Measurements from ENCODE around the gene PACRG.

The PACRG gene

DNA sequence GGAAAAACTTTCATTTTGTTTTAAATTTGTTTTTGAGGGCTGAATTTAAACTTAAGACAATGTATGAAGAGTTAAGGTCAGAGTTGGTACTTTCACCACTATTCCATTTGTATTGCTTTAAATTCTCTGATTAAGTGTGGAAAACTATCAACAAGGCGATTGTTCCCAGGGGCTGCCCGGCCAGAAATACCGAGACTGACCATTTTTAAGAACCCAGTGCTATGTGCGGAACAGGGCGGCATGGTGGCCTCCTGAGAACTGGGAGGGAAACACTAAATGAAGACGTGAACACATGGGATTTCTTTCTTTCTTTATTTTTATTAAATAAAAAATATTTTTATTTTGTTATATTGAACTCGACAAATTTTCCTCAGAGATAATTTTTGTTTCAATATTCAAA is 465.6 kb downstream of the PACRG start:
- H3K4me1 ChIP-seq (ENCODE audit: control insufficient read depth in 1 of 2, insufficient read depth in 1 of 2, low read depth in 1 of 2, low read length in 1 of 2), result no peaks in the 10 kb centered on the region
- H3K27ac ChIP-seq, result no peak overlapping the region
- H3K9me3 ChIP-seq, result no peaks in the 10 kb centered on the region
- peaks cover 15% of the 10 kb centered on the region for H3K27me3 ChIP-seq
- TF ChIP-seq, protein P1, sequence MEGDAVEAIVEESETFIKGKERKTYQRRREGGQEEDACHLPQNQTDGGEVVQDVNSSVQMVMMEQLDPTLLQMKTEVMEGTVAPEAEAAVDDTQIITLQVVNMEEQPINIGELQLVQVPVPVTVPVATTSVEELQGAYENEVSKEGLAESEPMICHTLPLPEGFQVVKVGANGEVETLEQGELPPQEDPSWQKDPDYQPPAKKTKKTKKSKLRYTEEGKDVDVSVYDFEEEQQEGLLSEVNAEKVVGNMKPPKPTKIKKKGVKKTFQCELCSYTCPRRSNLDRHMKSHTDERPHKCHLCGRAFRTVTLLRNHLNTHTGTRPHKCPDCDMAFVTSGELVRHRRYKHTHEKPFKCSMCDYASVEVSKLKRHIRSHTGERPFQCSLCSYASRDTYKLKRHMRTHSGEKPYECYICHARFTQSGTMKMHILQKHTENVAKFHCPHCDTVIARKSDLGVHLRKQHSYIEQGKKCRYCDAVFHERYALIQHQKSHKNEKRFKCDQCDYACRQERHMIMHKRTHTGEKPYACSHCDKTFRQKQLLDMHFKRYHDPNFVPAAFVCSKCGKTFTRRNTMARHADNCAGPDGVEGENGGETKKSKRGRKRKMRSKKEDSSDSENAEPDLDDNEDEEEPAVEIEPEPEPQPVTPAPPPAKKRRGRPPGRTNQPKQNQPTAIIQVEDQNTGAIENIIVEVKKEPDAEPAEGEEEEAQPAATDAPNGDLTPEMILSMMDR (IDR thresholded peaks at IDR 0.05), result no peak
- H3K36me3 ChIP-seq, result no peaks in the 10 kb centered on the region
- H3K4me3 ChIP-seq (ENCODE audit: low read depth in 1 of 2, low read length in 1 of 2), result no peak overlapping the region

DNA sequence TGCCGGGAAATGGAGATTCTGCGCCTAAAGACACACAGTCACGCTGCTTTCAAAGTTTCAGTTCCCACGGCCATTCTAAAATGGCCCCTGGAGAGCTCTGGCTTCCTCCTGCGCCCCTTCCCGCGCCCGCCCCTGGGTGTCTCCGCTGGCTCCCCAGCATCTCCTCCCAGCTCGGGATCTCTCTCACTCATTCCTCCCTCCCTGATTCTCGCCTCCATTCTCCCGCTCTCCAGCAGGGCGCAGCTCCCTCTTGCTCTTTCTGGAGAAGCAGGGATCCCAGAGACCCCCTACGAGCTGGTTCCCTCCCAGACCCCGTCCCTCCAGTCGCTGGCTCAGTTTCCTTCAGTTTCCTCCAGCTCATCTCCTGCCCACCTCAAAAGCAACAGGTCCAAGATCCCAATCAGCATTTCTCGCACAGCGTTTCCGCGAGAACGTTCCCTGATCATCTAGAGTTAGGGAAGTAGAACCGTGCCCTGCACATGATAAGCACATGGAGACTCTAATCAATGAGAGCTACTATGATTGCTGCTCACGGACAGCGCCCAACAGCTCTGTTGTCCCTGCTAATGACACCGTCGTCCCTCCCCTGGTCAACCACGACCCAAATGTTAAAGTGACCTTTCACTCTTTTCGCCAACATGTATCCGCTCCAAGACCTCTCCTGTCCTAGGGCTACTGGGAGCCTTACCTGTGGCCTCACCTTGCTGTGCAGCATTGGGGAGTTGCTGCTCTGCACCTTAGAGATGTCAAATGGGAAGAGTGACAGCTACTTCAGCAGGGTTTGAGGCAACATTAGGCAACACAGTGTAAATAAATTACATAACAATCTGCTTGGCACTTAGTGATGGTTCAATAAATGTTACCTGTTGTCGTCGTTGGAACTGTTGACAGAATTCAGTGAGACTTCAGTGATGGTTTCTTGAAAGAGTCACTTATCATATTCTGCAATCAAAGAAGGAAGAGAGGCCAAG is 468.2 kb downstream of the PACRG start:
- Histone ChIP-seq H3K4me1 (ENCODE audit: control insufficient read depth in 1 of 2, insufficient read depth in 1 of 2, low read depth in 1 of 2, low read length in 1 of 2) (no peaks in the 10 kb centered on the region), H3K36me3 (no peaks in the 10 kb centered on the region)

DNA sequence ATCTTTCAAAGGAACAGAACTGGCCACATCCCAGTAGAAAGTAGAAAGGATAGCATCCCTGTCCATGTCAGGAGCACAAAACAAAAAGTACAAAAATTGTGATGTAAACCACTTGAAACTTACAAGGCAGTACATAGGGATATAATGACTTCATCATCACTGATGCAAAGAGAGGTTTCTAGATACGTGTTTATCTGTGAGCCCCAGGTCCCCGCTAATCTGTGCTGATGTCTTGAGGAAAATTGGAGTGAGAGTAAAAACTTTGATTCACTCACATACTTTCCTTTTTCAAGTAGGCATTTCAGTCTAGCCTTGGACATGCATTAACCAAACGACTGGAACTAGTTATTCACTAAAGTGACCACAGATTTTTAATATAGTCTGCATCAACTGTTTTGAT is 470.1 kb downstream of the PACRG start:
- no peaks in the 10 kb centered on the region for H3K27me3 ChIP-seq
- no peaks in the 10 kb centered on the region for H3K9me3 ChIP-seq
- no peak overlapping the region for H3K27ac ChIP-seq
- TF ChIP-seq, protein P1 (IDR thresholded peaks at IDR 0.05), result no peak
- no peak overlapping the region for H3K4me3 ChIP-seq (ENCODE audit: low read depth in 1 of 2, low read length in 1 of 2)
- H3K36me3 ChIP-seq, result no peaks in the 10 kb centered on the region
- no peaks in the 10 kb centered on the region for H3K4me1 ChIP-seq (ENCODE audit: control insufficient read depth in 1 of 2, insufficient read depth in 1 of 2, low read depth in 1 of 2, low read length in 1 of 2)

More for the DNA sequence above, 468.2 kb downstream of the PACRG start:
- Histone ChIP-seq H3K4me3 (ENCODE audit: low read depth in 1 of 2, low read length in 1 of 2) (no peak overlapping the region), H3K9me3 (no peaks in the 10 kb centered on the region), H3K27ac (no peak overlapping the region), H3K27me3 (peaks cover 15% of the 10 kb centered on the region)
- TF ChIP-seq, protein P1 (IDR thresholded peaks at IDR 0.05), result no peak

DNA sequence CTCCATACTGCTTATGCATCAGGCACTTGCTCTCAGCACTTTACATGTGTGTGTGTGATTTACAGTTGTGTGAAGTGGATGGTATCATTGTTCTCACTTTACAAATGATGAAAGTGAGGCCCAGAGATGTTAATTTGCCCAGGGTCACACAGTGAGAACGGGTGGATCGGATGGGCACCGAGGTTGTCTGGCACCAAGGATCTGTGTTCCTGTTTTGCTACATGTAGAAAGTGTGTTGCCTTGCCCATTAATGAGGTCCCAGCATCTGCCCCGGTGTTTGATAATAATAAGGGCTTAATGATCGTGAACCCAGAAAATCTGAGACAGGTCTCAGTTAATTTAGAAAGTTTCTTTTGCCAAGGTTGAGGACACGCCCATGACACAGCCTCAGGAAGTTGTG is 470.6 kb downstream of the PACRG start:
- TF ChIP-seq, protein P1 (IDR thresholded peaks at IDR 0.05), result no peak
- Histone ChIP-seq H3K36me3 (no peaks in the 10 kb centered on the region), H3K27ac (no peak overlapping the region), H3K4me1 (ENCODE audit: control insufficient read depth in 1 of 2, insufficient read depth in 1 of 2, low read depth in 1 of 2, low read length in 1 of 2) (no peaks in the 10 kb centered on the region), H3K27me3 (no peaks in the 10 kb centered on the region), H3K9me3 (no peaks in the 10 kb centered on the region), H3K4me3 (ENCODE audit: low read depth in 1 of 2, low read length in 1 of 2) (no peak overlapping the region)

DNA sequence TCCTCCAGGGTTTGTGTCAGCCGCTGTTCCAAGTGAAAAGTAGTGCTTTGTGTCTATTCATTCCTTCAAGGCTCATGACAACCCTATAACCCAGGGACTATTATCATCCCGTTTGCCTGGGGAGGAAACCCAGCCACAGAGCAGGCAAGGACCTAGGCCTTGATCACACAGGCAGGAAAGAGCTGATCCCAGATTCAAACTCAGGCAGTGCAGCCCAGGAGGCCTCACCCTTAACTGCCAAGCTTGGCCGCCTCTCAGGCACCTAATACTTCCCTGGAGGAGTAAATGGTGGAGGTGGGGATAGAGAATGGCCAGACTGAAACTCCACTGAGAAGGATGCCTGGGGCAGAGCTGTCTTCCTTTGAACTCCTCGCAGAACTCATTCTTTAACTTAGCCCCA is 471.6 kb downstream of the PACRG start:
- Histone ChIP-seq H3K9me3 (no peaks in the 10 kb centered on the region), H3K4me3 (ENCODE audit: low read depth in 1 of 2, low read length in 1 of 2) (no peak overlapping the region), H3K36me3 (no peaks in the 10 kb centered on the region), H3K4me1 (ENCODE audit: control insufficient read depth in 1 of 2, insufficient read depth in 1 of 2, low read depth in 1 of 2, low read length in 1 of 2) (no peaks in the 10 kb centered on the region), H3K27me3 (no peaks in the 10 kb centered on the region), H3K27ac (no peak overlapping the region)
- TF ChIP-seq, protein P1 (IDR thresholded peaks at IDR 0.05), result no peak

All from neutrophil (primary cell).